Spinal cord (tissue), 10 donors: ENCODE measurements around the gene LONP2. TPM values are rescaled to one million over a fixed set of nuclear protein-coding genes. Genes with fewer than 3 reads are reported as not detected.

Experiments
- DNase-seq, 6 donors: peaks; one replicate each; pipeline versions ENCODE4 v3.0.0 to v3.0.0-alpha.2; 2013 to 2015; ENCODE audit warnings: low spot score in 6 of 6, low read depth in 4 of 6
- H3K27ac ChIP-seq: one replicate; pipeline ENCODE4 v1.5.1; 2013; ENCODE audit warnings: low read depth, low read length, control low read depth
- H3K27me3 ChIP-seq: one replicate; pipeline ENCODE4 v1.6.1; 2013; ENCODE audit warnings: low read length; ENCODE audit not compliant: control insufficient read depth, insufficient read depth
- H3K36me3 ChIP-seq: one replicate; pipeline ENCODE4 v1.6.1; 2013; ENCODE audit warnings: low read length; ENCODE audit not compliant: control insufficient read depth, insufficient read depth
- H3K4me1 ChIP-seq: one replicate; pipeline ENCODE4 v1.6.1; 2013; ENCODE audit warnings: low read length; ENCODE audit not compliant: control insufficient read depth, insufficient read depth
- H3K4me3 ChIP-seq: one replicate; pipeline ENCODE4 v1.5.1; 2013; ENCODE audit warnings: low read depth, low read length, control low read depth
- H3K9me3 ChIP-seq: one replicate; pipeline ENCODE4 v1.6.1; 2013; ENCODE audit warnings: low read length; ENCODE audit not compliant: control insufficient read depth, insufficient read depth
- WGBS: methylation state at CpG from one replicate; pipeline ENCODE4 v1.1.5; 2013; ENCODE audit warnings: missing lambda C conversion rate; ENCODE audit not compliant: insufficient coverage; 5-methylcytosine and 5-hydroxymethylcytosine counted together
- polyA plus RNA-seq, 2 donors: library from polyadenylated mRNA; unstranded; fragments of 120-200 nt; gene quantifications; one replicate each; pipeline ENCODE4 v1.2.1, GENCODE V29; 2013; ENCODE audit not compliant: insufficient read length in 2 of 2
- total RNA-seq, 2 donors: library from RNA; depleted of rRNA in 1 of 2; stranded (reverse); fragments of 120-200 nt in 1 of 2; fragments of >200 nt in 1 of 2; gene quantifications; one replicate each; pipeline versions ENCODE4 v1.2.3 to v1.2.4, GENCODE V29; 2013 to 2014
- donor health status: healthy.

The LONP2 gene
- total and polyA plus RNA-seq, 4 donors = 58.1 to 83.4 (median 64.1) TPM

GRCh38 chr16:48261569-48261968 lies 17.5 kb downstream of the LONP2 start:
- WGBS = no CpG with 5 or more reads among the region's 1 CpG
- DNase-seq = no peak
- no peak overlapping the region for H3K27ac ChIP-seq
- no peak overlapping the region for H3K4me3 ChIP-seq
- H3K4me1 ChIP-seq = no peaks in the 10 kb centered on the region
- peaks cover 12% of the 10 kb centered on the region for H3K36me3 ChIP-seq
- no peaks in the 10 kb centered on the region for H3K9me3 ChIP-seq
- H3K27me3 ChIP-seq = no peaks in the 10 kb centered on the region

- no peak for DNase-seq
- Histone ChIP-seq H3K36me3 (peaks cover 15% of the 10 kb centered on the region), H3K4me3 (no peak overlapping the region), H3K4me1 (no peaks in the 10 kb centered on the region), H3K27me3 (no peaks in the 10 kb centered on the region), H3K9me3 (no peaks in the 10 kb centered on the region), H3K27ac (no peak overlapping the region)
- no CpG with 5 or more reads among the region's 2 CpGs for WGBS
Measured at GRCh38 chr16:48262631-48263030, 18.5 kb downstream of the LONP2 start.

GRCh38 chr16:48269011-48269410 lies 24.9 kb downstream of the LONP2 start:
- Histone ChIP-seq H3K4me3 (no peak overlapping the region), H3K27me3 (no peaks in the 10 kb centered on the region), H3K9me3 (no peaks in the 10 kb centered on the region), H3K27ac (no peak overlapping the region), H3K36me3 (peaks cover 5% of the 10 kb centered on the region), H3K4me1 (no peaks in the 10 kb centered on the region)
- DNase-seq = no peak

- H3K27ac ChIP-seq = no peak overlapping the region
- WGBS = 50% methylated on average over 2 of the region's 5 CpGs
Measured at GRCh38 chr16:48271728-48272127, 27.6 kb downstream of the LONP2 start.

GRCh38 chr16:48272837-48273421 lies 28.8 kb downstream of the LONP2 start:
- peak overlapping the region; percentile 37 for H3K27ac ChIP-seq
- H3K27me3 ChIP-seq = no peaks in the 10 kb centered on the region
- DNase-seq = peak in 1 of 6 donors; percentile 40
- H3K4me3 ChIP-seq = no peak overlapping the region
- no peaks in the 10 kb centered on the region for H3K36me3 ChIP-seq
- no peaks in the 10 kb centered on the region for H3K4me1 ChIP-seq
- no peaks in the 10 kb centered on the region for H3K9me3 ChIP-seq
- WGBS = 64% methylated on average over 6 of the region's 8 CpGs

More at GRCh38 chr16:48271728-48272127, 27.6 kb downstream of the LONP2 start:
- Histone ChIP-seq H3K4me1 (no peaks in the 10 kb centered on the region), H3K36me3 (peaks cover 4% of the 10 kb centered on the region), H3K27me3 (no peaks in the 10 kb centered on the region), H3K9me3 (no peaks in the 10 kb centered on the region), H3K4me3 (no peak overlapping the region)
- peak in 2 of 6 donors; percentile 23 to 55 for DNase-seq

- whole genome bisulfite sequencing = no CpG with 5 or more reads among the region's 1 CpG
- DNase-seq = no peak
- Histone ChIP-seq H3K4me1 (no peaks in the 10 kb centered on the region), H3K27me3 (no peaks in the 10 kb centered on the region), H3K27ac (no peak overlapping the region), H3K4me3 (no peak overlapping the region), H3K9me3 (no peaks in the 10 kb centered on the region), H3K36me3 (peaks cover 3% of the 10 kb centered on the region)
Measured at GRCh38 chr16:48274476-48274875, 30.4 kb downstream of the LONP2 start.

- no peak overlapping the region for H3K4me3 ChIP-seq
- H3K36me3 ChIP-seq = peaks cover 3% of the 10 kb centered on the region
- DNase-seq = peak in 2 of 6 donors; percentile 18 to 25
- no peaks in the 10 kb centered on the region for H3K9me3 ChIP-seq
- WGBS = 54% methylated on average over 2 of the region's 4 CpGs
- H3K27me3 ChIP-seq = no peaks in the 10 kb centered on the region
- no peak overlapping the region for H3K27ac ChIP-seq
- H3K4me1 ChIP-seq = no peaks in the 10 kb centered on the region
Measured at GRCh38 chr16:48276102-48276501, 32.0 kb downstream of the LONP2 start.

GRCh38 chr16:48277158-48277557 lies 33.1 kb downstream of the LONP2 start:
- H3K27ac ChIP-seq = no peak overlapping the region
- 100% methylated on average over 3 of the region's 5 CpGs for WGBS

GRCh38 chr16:48279199-48279598 lies 35.1 kb downstream of the LONP2 start:
- H3K27me3 ChIP-seq = no peaks in the 10 kb centered on the region
- H3K27ac ChIP-seq = no peak overlapping the region
- no CpG with 5 or more reads among the region's 2 CpGs for WGBS
- no peaks in the 10 kb centered on the region for H3K9me3 ChIP-seq
- H3K4me3 ChIP-seq = no peak overlapping the region
- H3K36me3 ChIP-seq = peaks cover 3% of the 10 kb centered on the region
- no peaks in the 10 kb centered on the region for H3K4me1 ChIP-seq
- no peak for DNase-seq

More at GRCh38 chr16:48277158-48277557, 33.1 kb downstream of the LONP2 start:
- H3K36me3 ChIP-seq = peaks cover 3% of the 10 kb centered on the region
- H3K4me3 ChIP-seq = no peak overlapping the region
- peak in 1 of 6 donors; percentile 41 for DNase-seq
- H3K27me3 ChIP-seq = no peaks in the 10 kb centered on the region
- no peaks in the 10 kb centered on the region for H3K4me1 ChIP-seq
- no peaks in the 10 kb centered on the region for H3K9me3 ChIP-seq

GRCh38 chr16:48280546-48280945 lies 36.4 kb downstream of the LONP2 start:
- peaks cover 3% of the 10 kb centered on the region for H3K36me3 ChIP-seq
- WGBS = no CpG with 5 or more reads among the region's 2 CpGs
- DNase-seq = no peak
- no peaks in the 10 kb centered on the region for H3K27me3 ChIP-seq
- H3K4me3 ChIP-seq = no peak overlapping the region
- no peak overlapping the region for H3K27ac ChIP-seq
- H3K4me1 ChIP-seq = no peaks in the 10 kb centered on the region
- H3K9me3 ChIP-seq = no peaks in the 10 kb centered on the region
